HG02938 (cell line): ENCODE data around the gene ITPRIPL1.
"Not testable (repeated sequence)": the region's sequence is repeated elsewhere in the genome, so short reads cannot be mapped to it uniquely, and the experiment has no call there.

Experiments
- ATAC-seq: cut with Tn5 transposase; IDR thresholded peaks from one replicate; pipeline ENCODE4 v1.9.1; 2021; ENCODE audit warnings: mild to moderate bottlenecking, moderate library complexity; ENCODE audit not compliant: unreplicated experiment

The ITPRIPL1 gene

GRCh38 chr2:96325041-96325883 lies at the start of gene ITPRIPL1:
Gene ITPRIPL1, plus strand, starts transcription at chr2:96325317. Its CDS starts 523 bp downstream, at chr2:96325840.
- no peak for ATAC-seq

- ATAC-seq: no peak
Observed at GRCh38 chr2:96276787-96277499, 48.2 kb upstream of the ITPRIPL1 start.

DNA sequence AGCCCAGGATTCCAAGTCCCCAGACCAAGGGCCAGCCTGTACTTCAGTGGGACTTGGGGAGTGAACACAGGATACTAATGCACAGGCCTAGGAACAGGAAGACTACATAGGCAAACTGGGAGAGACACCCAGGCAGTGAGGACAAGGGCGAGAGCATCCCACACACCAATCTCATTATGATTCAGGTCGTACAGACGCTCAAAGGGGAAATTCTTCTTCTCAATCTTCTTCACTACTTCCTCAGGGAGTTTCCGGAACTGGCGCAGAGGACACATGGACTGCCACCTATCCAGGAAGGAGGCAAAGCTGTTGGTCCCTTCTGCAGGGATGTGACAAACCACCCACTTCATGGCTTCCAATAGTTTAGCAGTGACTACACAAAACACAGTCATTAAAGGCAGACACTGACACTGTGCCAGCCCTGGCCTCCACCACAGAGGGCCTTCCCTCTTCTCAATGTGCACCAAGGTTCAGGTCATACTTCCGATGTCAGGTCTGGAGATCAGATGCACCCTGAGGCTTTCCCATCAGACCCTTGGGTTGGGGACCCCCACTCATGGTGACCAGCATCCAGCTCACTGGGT lies 37.8 kb upstream of the ITPRIPL1 start:
- ATAC-seq: no peak

- ATAC-seq: no peak
Observed at GRCh38 chr2:96291751-96292150, 33.4 kb upstream of the ITPRIPL1 start.

- ATAC-seq: not testable (repeated sequence)
Observed at GRCh38 chr2:96294271-96294670, 30.8 kb upstream of the ITPRIPL1 start.

DNA sequence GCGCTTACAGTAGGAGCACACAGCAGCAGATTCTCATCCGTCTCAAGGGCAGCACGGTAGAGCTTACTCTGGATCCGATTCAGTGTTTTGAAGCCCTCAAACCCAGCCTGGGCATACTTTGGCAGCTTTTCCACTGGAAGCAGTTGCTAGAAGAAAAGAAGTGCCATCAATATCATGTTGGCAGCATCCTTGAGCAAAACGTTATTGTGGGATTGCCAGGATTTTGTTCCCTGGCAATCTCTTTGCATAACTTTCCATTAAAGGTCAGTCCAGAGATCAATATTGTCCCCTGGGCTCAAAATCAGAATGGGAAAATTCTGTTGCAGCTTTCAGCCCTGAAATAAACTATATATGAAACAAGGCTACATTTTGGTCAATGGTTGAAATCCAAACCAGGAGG lies 28.2 kb upstream of the ITPRIPL1 start:
- no peak for ATAC-seq

DNA sequence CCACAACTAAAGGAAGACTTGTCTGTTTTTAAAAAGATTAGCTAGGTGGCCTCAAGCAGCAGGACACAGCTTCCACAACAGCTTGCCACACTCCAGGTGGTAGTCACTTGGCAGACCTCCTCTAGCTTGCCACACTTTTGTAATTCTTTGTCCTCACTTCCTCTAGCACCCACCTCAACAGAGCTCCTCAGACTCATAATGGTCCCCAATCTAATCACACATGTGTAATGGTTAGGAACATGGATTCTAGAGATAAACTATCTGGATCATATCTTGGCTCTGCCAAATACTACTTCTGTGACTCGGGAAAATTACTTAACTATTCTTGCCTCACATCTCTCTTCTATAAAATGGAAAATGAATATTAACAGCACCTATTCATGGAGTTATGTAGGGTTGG lies 23.3 kb upstream of the ITPRIPL1 start:
- no peak for ATAC-seq

- no peak for ATAC-seq
Observed at GRCh38 chr2:96304606-96305005, 20.5 kb upstream of the ITPRIPL1 start.

GRCh38 chr2:96305091-96305978 lies 19.8 kb upstream of the ITPRIPL1 start, which contains the start of gene SNRNP200:
Gene SNRNP200, minus strand, starts transcription at chr2:96305546. Its CDS starts 109 bp downstream, at chr2:96305437.
- ATAC-seq: peak; percentile 88

- ATAC-seq: no peak
Observed at GRCh38 chr2:96305979-96306308, 19.2 kb upstream of the ITPRIPL1 start.

- no peak for ATAC-seq
Observed at GRCh38 chr2:96306370-96306769, 18.7 kb upstream of the ITPRIPL1 start.

DNA sequence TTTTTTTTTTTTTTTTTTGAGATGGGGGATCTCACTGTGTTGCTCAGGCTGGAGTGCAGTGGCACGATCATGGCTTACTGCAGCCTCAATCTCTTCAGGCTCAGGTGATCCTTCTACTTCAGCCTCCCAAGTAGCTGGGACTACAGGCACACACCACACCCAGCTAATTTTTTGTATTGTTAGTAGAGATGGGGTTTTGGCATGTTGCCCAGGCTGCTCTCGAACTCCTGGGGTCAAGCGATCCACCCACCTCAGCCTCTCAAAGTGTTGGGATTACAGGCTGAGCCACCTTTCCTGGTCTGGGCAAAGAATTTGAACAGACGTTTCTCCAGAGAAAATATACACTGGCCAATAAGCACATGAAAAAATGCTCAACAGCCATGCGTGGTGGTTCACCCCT lies 16.9 kb upstream of the ITPRIPL1 start:
- no peak for ATAC-seq

DNA sequence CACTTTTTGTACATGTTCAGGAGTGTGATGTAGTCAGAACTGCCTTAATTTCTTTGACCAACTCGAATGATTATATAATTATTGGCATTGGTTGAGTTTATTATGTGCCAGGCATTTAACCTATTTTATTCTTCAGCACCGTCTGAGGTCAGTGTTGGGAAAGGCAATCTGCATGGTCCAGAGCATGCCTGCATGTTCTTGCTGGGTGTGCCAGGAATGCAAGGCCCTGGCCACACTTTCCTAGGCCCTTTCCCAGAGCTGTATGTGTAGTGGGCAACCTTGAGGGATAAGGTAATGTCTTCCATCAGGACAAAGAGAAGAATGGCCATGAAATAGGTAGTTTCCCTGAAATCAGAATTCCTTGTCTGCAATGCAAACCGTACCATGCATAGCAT lies 10.1 kb upstream of the ITPRIPL1 start:
- ATAC-seq: no peak

DNA sequence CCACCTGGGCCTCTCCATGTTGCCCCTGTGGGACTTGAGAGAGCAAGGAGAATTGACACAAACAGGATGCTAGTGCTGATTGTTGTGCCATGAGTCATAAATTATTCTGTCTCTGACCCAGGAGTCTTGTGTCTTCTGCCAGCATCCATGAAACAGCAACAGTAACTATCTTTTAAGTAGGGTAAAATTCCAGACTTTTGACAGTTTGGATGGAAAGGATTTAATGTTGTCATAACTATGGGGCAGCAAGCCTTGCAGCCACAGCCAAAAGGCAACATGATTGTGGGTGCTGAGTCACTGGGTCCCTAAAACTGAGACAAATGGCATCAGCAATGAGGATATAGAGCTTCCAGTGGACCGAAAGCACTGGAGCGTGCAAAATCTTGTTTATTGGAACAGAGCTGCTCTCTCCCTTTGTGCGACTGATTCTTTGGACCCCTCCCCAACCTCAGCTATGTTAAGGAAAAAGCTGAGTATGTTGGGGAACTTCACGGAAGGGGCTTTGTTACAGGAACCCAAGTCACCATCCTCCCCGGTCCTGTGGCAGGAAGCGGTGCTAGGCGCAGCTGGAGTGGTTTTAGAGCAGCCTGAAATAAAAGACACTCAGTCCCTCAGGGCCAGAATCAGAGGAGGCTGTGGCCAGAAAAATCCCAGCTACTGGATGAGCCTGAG lies 9.6 kb upstream of the ITPRIPL1 start:
- no peak for ATAC-seq

DNA sequence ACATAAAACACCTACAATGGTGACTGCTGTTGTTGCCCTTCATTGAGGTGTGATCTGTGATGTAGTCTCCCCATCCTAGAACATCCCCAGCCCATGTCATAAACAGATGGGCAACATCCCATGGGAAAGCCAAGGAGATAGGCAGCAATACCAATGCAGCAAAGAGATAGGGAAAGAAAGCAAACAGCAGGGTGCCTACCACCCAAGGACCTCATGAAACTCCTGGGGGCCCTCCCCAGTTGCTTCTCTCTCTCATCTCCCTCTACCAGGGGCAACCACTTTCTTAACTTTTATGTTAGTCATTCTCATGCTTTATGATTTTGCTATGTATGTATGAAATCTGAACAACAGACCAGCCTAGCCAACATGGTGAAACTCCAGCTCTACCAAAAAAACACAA lies 8.1 kb upstream of the ITPRIPL1 start:
- ATAC-seq: no peak

GRCh38 chr2:96317584-96317997 lies 7.5 kb upstream of the ITPRIPL1 start:
- no peak for ATAC-seq

DNA sequence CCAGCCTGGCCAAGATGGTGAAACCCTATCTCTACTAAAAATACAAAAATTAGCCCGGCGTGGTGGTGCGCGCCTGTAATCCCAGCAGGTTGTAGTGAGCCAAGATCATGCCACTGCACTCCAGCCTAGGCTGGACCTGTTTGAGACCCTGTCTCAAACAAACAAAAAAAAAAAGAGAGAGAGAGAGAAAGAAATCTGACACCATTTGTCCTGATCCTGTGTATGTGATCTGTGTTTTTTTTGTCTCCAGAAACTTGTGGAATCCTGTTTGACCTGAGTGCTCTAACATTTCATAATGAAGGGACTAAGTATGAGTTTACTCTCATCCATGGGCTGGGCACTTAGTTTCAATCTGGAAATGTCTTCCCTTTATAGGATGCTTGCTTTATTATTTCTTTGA lies 6.4 kb upstream of the ITPRIPL1 start:
- ATAC-seq: no peak

DNA sequence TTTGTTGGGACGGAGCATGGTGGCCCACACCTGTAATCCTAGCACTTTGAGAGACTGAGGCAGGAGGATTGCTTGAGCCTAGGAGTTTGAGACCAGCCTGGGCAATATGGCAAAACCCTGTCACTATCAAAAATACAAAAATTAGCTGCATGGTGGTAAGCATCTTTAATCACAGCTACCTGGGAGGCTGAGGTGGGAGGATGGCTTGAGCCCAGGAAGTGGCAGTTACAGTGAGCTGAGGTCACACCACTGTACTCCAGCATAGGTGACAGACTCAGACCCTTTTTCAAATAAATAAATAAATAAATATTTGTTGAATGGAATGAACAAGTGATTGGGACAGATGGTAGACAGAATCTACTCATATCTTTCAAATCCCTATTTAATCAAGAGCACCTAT lies 5.7 kb upstream of the ITPRIPL1 start:
- ATAC-seq: no peak

DNA sequence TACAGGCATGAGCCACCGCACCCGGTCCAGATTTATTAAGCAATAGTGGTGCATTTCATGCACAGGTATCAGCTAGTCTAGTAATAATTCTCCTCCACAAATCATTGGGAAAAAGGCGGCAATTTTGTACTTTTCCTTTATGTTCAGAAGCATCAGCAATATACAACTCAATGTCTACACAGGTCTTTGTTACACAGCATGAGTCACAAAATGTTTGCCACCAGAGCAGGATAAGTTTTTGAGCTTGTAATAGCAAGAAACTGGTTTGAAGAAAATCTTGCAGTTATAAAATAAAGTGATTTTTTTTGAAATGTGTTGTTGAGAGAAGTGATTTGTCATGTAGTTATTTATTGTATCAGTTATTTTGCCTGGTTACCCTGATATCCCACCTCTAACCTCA lies 4.8 kb upstream of the ITPRIPL1 start:
- ATAC-seq: no peak
